Endometrial microvascular endothelial cells (primary cell): ENCODE data around the gene TET2. TPM values are rescaled to one million over a fixed set of nuclear protein-coding genes. Genes with fewer than 3 reads are reported as not detected.

Source experiments
- in situ Hi-C: cut with HindIII; loops from 2 replicates; pipeline ENCODE4 v1.10.0; 2017; ENCODE audit warnings: low sequenced_read_pairs, low pct_unique_long_range_greater_than_20kb; ENCODE audit errors: inconsistent ontology term
- total RNA-seq: library from RNA; depleted of rRNA; stranded (reverse); fragments of >200 nt; gene quantifications from one replicate; pipeline ENCODE4 v1.2.3, GENCODE V29; 2015; ENCODE audit errors: inconsistent ontology term

Gene TET2
- total RNA-seq, 1 donor from 2014 or later: 9.9 TPM

GRCh38 chr4:105208561-105208960 is 61.9 kb downstream of the TET2 start:
- in situ Hi-C loops: no loop called here

GRCh38 chr4:105210916-105211315 is 64.2 kb downstream of the TET2 start:
- in situ Hi-C loops: no loop called here

GRCh38 chr4:105215609-105216313 is 69.1 kb downstream of the TET2 start:
- in situ Hi-C loops: no loop called here

GRCh38 chr4:105225500-105225899 is 78.8 kb downstream of the TET2 start:
- in situ Hi-C loops: no loop called here

- in situ Hi-C loops: no loop called here
These were observed 80.4 kb downstream of the TET2 start for GRCh38 chr4:105227054-105227453.

GRCh38 chr4:105230287-105230686 is 83.6 kb downstream of the TET2 start:
- in situ Hi-C loops: no loop called here

- in situ Hi-C loops: no loop called here
These were observed 85.7 kb downstream of the TET2 start for GRCh38 chr4:105232374-105232773.

GRCh38 chr4:105234582-105234981 is 87.9 kb downstream of the TET2 start:
- in situ Hi-C loops: no loop called here

- in situ Hi-C loops: no loop called here
These were observed 89.7 kb downstream of the TET2 start for GRCh38 chr4:105236202-105236915.

GRCh38 chr4:105236916-105237311 is 90.2 kb downstream of the TET2 start:
- in situ Hi-C loops: no loop called here

GRCh38 chr4:105240037-105240436 is 93.4 kb downstream of the TET2 start:
- in situ Hi-C loops: no loop called here

GRCh38 chr4:105241451-105241850 is 94.8 kb downstream of the TET2 start:
- in situ Hi-C loops: no loop called here

- in situ Hi-C loops: no loop called here
These were observed 96.8 kb downstream of the TET2 start for GRCh38 chr4:105243446-105243845.

- in situ Hi-C loops: no loop called here
These were observed 100.0 kb downstream of the TET2 start for GRCh38 chr4:105246712-105247111.

- in situ Hi-C loops: no loop called here
These were observed 101.9 kb downstream of the TET2 start for GRCh38 chr4:105248613-105249012.

- in situ Hi-C loops: no loop called here
These were observed 111.3 kb downstream of the TET2 start for GRCh38 chr4:105257817-105258495.

GRCh38 chr4:105265689-105266088 is 119.0 kb downstream of the TET2 start:
- in situ Hi-C loops: no loop called here

GRCh38 chr4:105267280-105267679 is 120.6 kb downstream of the TET2 start:
- in situ Hi-C loops: no loop called here

GRCh38 chr4:105272002-105272401 is 125.3 kb downstream of the TET2 start:
- in situ Hi-C loops: no loop called here

- in situ Hi-C loops: no loop called here
These were observed 126.6 kb downstream of the TET2 start for GRCh38 chr4:105273230-105273629.
